A549 (cell line): ENCODE data around the gene RPS6KA2. TPM values are rescaled to one million over a fixed set of nuclear protein-coding genes. Genes with fewer than 3 reads are reported as not detected.
A peak's percentile ranks its signal among the peaks of the same experiment; 100 is the strongest.

Experiments used
- ATAC-seq, 2 experiments: fragments of 200-7000 bp in 1 of 2; fragments of >200 bp in 1 of 2; cut with Nextera tagmentation in 1 of 2; cut with Tn5 transposase in 1 of 2; 3 replicates each; pipeline versions ENCODE4 v1.8.0 to v1.9.1; 2018 to 2020; ENCODE audit warnings: mild to moderate bottlenecking in 1 of 2, moderate library complexity in 1 of 2
- CTCF ChIA-PET: fragments of 300-600 bp; sonication (Branson Sonifier 250); formaldehyde crosslinking; extraction: SDS; loops from one replicate; lab custom pipeline; 2021; ENCODE audit warnings: antibody characterized with exemption, inconsistent platforms; lab: Yijun Ruan, JAX
- POLR2A ChIA-PET: fragments of 350-600 bp; formaldehyde crosslinking; extraction: SDS; loops from one replicate; lab custom pipeline; 2021; ENCODE audit warnings: antibody characterized with exemption, inconsistent platforms; lab: Yijun Ruan, JAX
- DNase-seq, 2 experiments: peaks; one replicate each; pipeline versions ENCODE4 v3.0.0 to v3.0.0-alpha.2; 2011 to 2016; ENCODE audit warnings: low read depth in 1 of 2, low spot score in 1 of 2
- FAIRE-seq: peaks from 2 replicates; lab custom pipeline; 2011; peaks lifted over from hg19 to GRCh38; lab: Jason Lieb, UNC
- H3K27ac ChIP-seq, 2 experiments: fragments of >200 bp; sonication (Bioruptor Twin); formaldehyde crosslinking; 3 replicates each; pipeline ENCODE4 v1.5.1; 2016 to 2017
- H3K4me1 ChIP-seq: fragments of >200 bp; sonication (Bioruptor Twin); formaldehyde crosslinking; 3 replicates; pipeline ENCODE4 v1.6.1; 2016
- H3K4me2 ChIP-seq: fragments of >200 bp; sonication (Bioruptor Twin); formaldehyde crosslinking; 3 replicates; pipeline ENCODE4 v1.6.1; 2016
- H3K4me3 ChIP-seq: fragments of >200 bp; sonication (Bioruptor Twin); formaldehyde crosslinking; 3 replicates; pipeline ENCODE4 v1.5.1; 2016
- H3K9me3 ChIP-seq: fragments of >200 bp; sonication (Bioruptor Twin); formaldehyde crosslinking; 3 replicates; pipeline ENCODE4 v1.6.1; 2016
- CBX8 ChIP-seq: fragments of 200-600 bp; sonication (generic); IDR thresholded peaks from 2 replicates; pipeline ENCODE4 v1.6.1; 2016
- CHD2 ChIP-seq: fragments of 150-350 bp; IDR thresholded peaks from 2 replicates; pipeline ENCODE4 v1.6.1; 2014; ENCODE audit warnings: low read length; ENCODE audit not compliant: partially characterized antibody
- CHD4 ChIP-seq: fragments of 200-600 bp; sonication (generic); IDR thresholded peaks from 2 replicates; pipeline ENCODE4 v1.6.1; 2016; ENCODE audit warnings: antibody characterized with exemption, mild to moderate bottlenecking, borderline replicate concordance
- ELK1 ChIP-seq: fragments of 150-350 bp; IDR thresholded peaks from 2 replicates; pipeline ENCODE4 v1.6.1; 2014; ENCODE audit warnings: low read depth, mild to moderate bottlenecking, low read length
- GATA3 ChIP-seq: IDR thresholded peaks from 2 replicates; pipeline ENCODE4 v1.6.1; 2012; ENCODE audit warnings: borderline replicate concordance
- HES2 ChIP-seq: fragments of >200 bp; sonication (Bioruptor Twin); formaldehyde crosslinking; IDR thresholded peaks from 2 replicates; pipeline ENCODE4 v1.6.1; 2016
- HEYL ChIP-seq: fragments of 250-450 bp; sonication (Bioruptor Pico); IDR thresholded peaks from 2 replicates; pipeline ENCODE4 v1.8.0; 2021; ENCODE audit warnings: mild to moderate bottlenecking, moderate library complexity
- HOXB5 ChIP-seq: fragments of 250-450 bp; sonication (Bioruptor Pico); IDR thresholded peaks from 2 replicates; pipeline ENCODE4 v1.5.0; 2020; ENCODE audit warnings: mild to moderate bottlenecking, moderate library complexity
- JUNB ChIP-seq: fragments of >200 bp; sonication (Bioruptor Twin); formaldehyde crosslinking; IDR thresholded peaks from 2 replicates; pipeline ENCODE4 v1.6.1; 2016
- KDM5A ChIP-seq: fragments of 200-600 bp; sonication (generic); IDR thresholded peaks from 2 replicates; pipeline ENCODE4 v1.6.1; 2016; ENCODE audit warnings: antibody characterized with exemption, mild to moderate bottlenecking
- MAFK ChIP-seq: fragments of 450-650 bp; IDR thresholded peaks from 2 replicates; pipeline ENCODE4 v1.6.1; 2014; ENCODE audit not compliant: partially characterized antibody
- MYC ChIP-seq: IDR thresholded peaks from 2 replicates; pipeline ENCODE4 v1.6.1; 2012; ENCODE audit warnings: mild to moderate bottlenecking, inconsistent platforms, low read length, improper control_type of control experiment, borderline replicate concordance
- NFE2L2 ChIP-seq: fragments of 150-350 bp; conservative IDR thresholded peaks from 2 replicates; pipeline ENCODE4 v1.6.1; 2014; ENCODE audit warnings: low read length
- NPAS2 ChIP-seq: fragments of 250-450 bp; sonication (Bioruptor Pico); IDR thresholded peaks from 2 replicates; pipeline ENCODE4 v1.8.0; 2022; ENCODE audit warnings: mild to moderate bottlenecking, moderate library complexity, borderline replicate concordance
- PBX3 ChIP-seq: IDR thresholded peaks from 2 replicates; pipeline ENCODE4 v1.6.1; 2012
- POLR2AphosphoS2 ChIP-seq: conservative IDR thresholded peaks from 2 replicates; pipeline ENCODE4 v1.6.1; 2012; ENCODE audit warnings: low read length, improper control_type of control experiment, inconsistent platforms
- RAD21 ChIP-seq, 2 experiments: fragments of >200 bp in 1 of 2; sonication (Bioruptor Twin) in 1 of 2; formaldehyde crosslinking in 1 of 2; IDR thresholded peaks in 1 of 2; conservative IDR thresholded peaks in 1 of 2; 2 replicates in 1 of 2; 3 replicates in 1 of 2; pipeline ENCODE4 v1.6.1; 2012 to 2018; ENCODE audit warnings: inconsistent platforms in 1 of 2
- REST ChIP-seq: fragments of 200-600 bp; sonication (generic); IDR thresholded peaks from 2 replicates; pipeline ENCODE4 v1.6.1; 2016; ENCODE audit warnings: antibody characterized with exemption, mild to moderate bottlenecking, moderate library complexity
- RFX5 ChIP-seq: fragments of 450-650 bp; IDR thresholded peaks from 2 replicates; pipeline ENCODE4 v1.7.1; 2014; ENCODE audit warnings: antibody characterized with exemption, mild to moderate bottlenecking, moderate library complexity
- RNF2 ChIP-seq: fragments of 200-600 bp; sonication (generic); IDR thresholded peaks from 2 replicates; pipeline ENCODE4 v1.6.1; 2016; ENCODE audit warnings: low read depth, mild to moderate bottlenecking, antibody characterized with exemption, moderate library complexity, borderline replicate concordance
- SREBF2 ChIP-seq: fragments of 450-650 bp; IDR thresholded peaks from 2 replicates; pipeline ENCODE4 v1.6.1; 2014; ENCODE audit warnings: mild to moderate bottlenecking, moderate library complexity
- TP53 ChIP-seq: fragments of 250-450 bp; sonication (Bioruptor Pico); IDR thresholded peaks from 2 replicates; pipeline ENCODE4 v1.5.0; 2021; ENCODE audit warnings: mild to moderate bottlenecking, moderate library complexity
- ZNF302 ChIP-seq: fragments of 250-450 bp; sonication (Bioruptor Pico); IDR thresholded peaks from 2 replicates; pipeline ENCODE4 v1.9.0; 2021; ENCODE audit warnings: inconsistent platforms, mild to moderate bottlenecking, moderate library complexity
- ZSCAN20 ChIP-seq: fragments of 250-450 bp; sonication (Bioruptor Pico); IDR thresholded peaks from 2 replicates; pipeline ENCODE4 v1.8.0; 2022; ENCODE audit warnings: mild to moderate bottlenecking, moderate library complexity
- WGBS: methylation state at CpG from one replicate; pipeline ENCODE4 v1.1.6; 2017; ENCODE audit errors: missing lambda C conversion rate; 5-methylcytosine and 5-hydroxymethylcytosine counted together
- polyA plus RNA-seq, 4 experiments: library from polyadenylated mRNA; depleted of rRNA in 3 of 4; stranded (reverse); fragments of >200 nt; fragmentation: RNase III in 1 of 4; extraction: RNeasy Plus Mini Kit Qiagen cat#74134 plus additional on column Dnase treatment in 1 of 4; gene quantifications; 2 replicates in 3 of 4; 3 replicates in 1 of 4; pipeline ENCODE4 v1.2.3, GENCODE V29; 2011 to 2017
- TF ChIP-seq, protein P1 (sequence below): IDR thresholded peaks from 2 replicates; pipeline ENCODE4 v1.6.1; 2012
- TF ChIP-seq, protein P2 (sequence below): fragments of 250-450 bp; sonication (Bioruptor Pico); IDR thresholded peaks from 2 replicates; pipeline ENCODE4 v1.5.0; 2020; ENCODE audit warnings: low read depth, mild to moderate bottlenecking, moderate library complexity

Gene RPS6KA2
- polyA plus RNA-seq, 2 of the 4 experiments (the other 2 are of a cell fraction) = 0.19 TPM; not detected in 1

GRCh38 chr6:166486536-166486880 is 140.5 kb downstream of the RPS6KA2 start:
- Histone ChIP-seq H3K4me2 (no peak overlapping the region), H3K4me3 (no peak overlapping the region), H3K27ac (no peak overlapping the region), H3K4me1 (no peaks in the 10 kb centered on the region), H3K9me3 (no peaks in the 10 kb centered on the region)
- TF ChIP-seq RFX5 (no peak), POLR2AphosphoS2 (no peak), RAD21 (conservative IDR thresholded peaks at IDR 0.05 in 1 of 2, IDR thresholded peaks at IDR 0.05 in 1 of 2) (no peak), REST (no peak), TP53 (CRISPR knock-in tag) (no peak), ZNF302 (CRISPR knock-in tag) (no peak), GATA3 (no peak)
- ChIA-PET POLR2A (no interaction called here), CTCF (interaction anchor here (1.4 kb wide), 1 partner anchor 85 kb away, joined by 3 read pairs; no protein-coding TSS in a partner anchor)
- DNase-seq (no peak), FAIRE-seq (no peak), ATAC-seq (no peak)
- WGBS = 42% methylated on average over 3 of the region's 9 CpGs

GRCh38 chr6:166485651-166486535 is 141.2 kb downstream of the RPS6KA2 start:
- DNase-seq (no peak), ATAC-seq (no peak; a peak in 1 of 6 replicates), FAIRE-seq (no peak)
- Histone ChIP-seq H3K9me3 (no peaks in the 10 kb centered on the region), H3K4me2 (no peak overlapping the region), H3K4me3 (no peak overlapping the region), H3K27ac (no peak overlapping the region), H3K4me1 (no peaks in the 10 kb centered on the region)
- POLR2A ChIA-PET = no interaction called here
- CTCF ChIA-PET = interaction anchor here (1.4 kb wide), 1 partner anchor 85 kb away, joined by 3 read pairs; no protein-coding TSS in a partner anchor
- WGBS = 11% methylated on average over 7 of the region's 20 CpGs
- TF ChIP-seq RAD21 (conservative IDR thresholded peaks at IDR 0.05 in 1 of 2, IDR thresholded peaks at IDR 0.05 in 1 of 2) (0 out of 5 replicates have a peak, but pooled peaks of 1 of the 2 experiments have one; percentile 4), PBX3 (no peak)

GRCh38 chr6:166484863-166485262 is 142.2 kb downstream of the RPS6KA2 start:
- FAIRE-seq = no peak
- WGBS = 43% methylated on average over 8 of the region's 10 CpGs
- CTCF ChIA-PET = no interaction called here

More at GRCh38 chr6:166484863-166485262, 142.2 kb downstream of the RPS6KA2 start:
- TF ChIP-seq, protein P1, sequence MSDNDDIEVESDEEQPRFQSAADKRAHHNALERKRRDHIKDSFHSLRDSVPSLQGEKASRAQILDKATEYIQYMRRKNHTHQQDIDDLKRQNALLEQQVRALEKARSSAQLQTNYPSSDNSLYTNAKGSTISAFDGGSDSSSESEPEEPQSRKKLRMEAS = no peak
- no peak for TF ChIP-seq KDM5A
- no peak for TF ChIP-seq ZNF302 (CRISPR knock-in tag)
- TF ChIP-seq SREBF2 = no peak
- no peak for TF ChIP-seq CBX8
- TF ChIP-seq JUNB = no peak
- TF ChIP-seq HES2 = no peak
- TF ChIP-seq RNF2 = no peak
- no peak for TF ChIP-seq NFE2L2
- TF ChIP-seq MYC = no peak
- no peak for TF ChIP-seq CHD4
- TF ChIP-seq ELK1 = no peak
- TF ChIP-seq NPAS2 = no peak
- TF ChIP-seq MAFK = no peak
- TF ChIP-seq HOXB5 = no peak
- TF ChIP-seq, protein P2, sequence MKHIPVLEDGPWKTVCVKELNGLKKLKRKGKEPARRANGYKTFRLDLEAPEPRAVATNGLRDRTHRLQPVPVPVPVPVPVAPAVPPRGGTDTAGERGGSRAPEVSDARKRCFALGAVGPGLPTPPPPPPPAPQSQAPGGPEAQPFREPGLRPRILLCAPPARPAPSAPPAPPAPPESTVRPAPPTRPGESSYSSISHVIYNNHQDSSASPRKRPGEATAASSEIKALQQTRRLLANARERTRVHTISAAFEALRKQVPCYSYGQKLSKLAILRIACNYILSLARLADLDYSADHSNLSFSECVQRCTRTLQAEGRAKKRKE (CRISPR knock-in tag) = no peak
- TF ChIP-seq HEYL (CRISPR knock-in tag) = no peak
- TF ChIP-seq ZSCAN20 (CRISPR knock-in tag) = no peak
- TF ChIP-seq CHD2 = no peak
- ATAC-seq (no peak), DNase-seq (no peak)
- POLR2A ChIA-PET = no interaction called here
- Histone ChIP-seq H3K9me3 (no peaks in the 10 kb centered on the region), H3K27ac (no peak overlapping the region), H3K4me2 (no peak overlapping the region), H3K4me3 (no peak overlapping the region), H3K4me1 (no peaks in the 10 kb centered on the region)
